SK-N-SH (cell line): ENCODE measurements around the gene RNF25.

Experiments used
- CHD2 ChIP-seq: fragments of 150-350 bp; IDR thresholded peaks from 2 replicates; pipeline ENCODE4 v1.6.1; 2018; ENCODE audit warnings: low read length; ENCODE audit not compliant: partially characterized antibody
- EP300 ChIP-seq, 2 experiments: IDR thresholded peaks; 2 replicates each; pipeline versions ENCODE4 v1.4.0 to v1.6.1; 2012; ENCODE audit warnings: borderline replicate concordance in 1 of 2, low read depth in 1 of 2, low read length in 1 of 2
- EZH2phosphoT487 ChIP-seq: fragments of 200-600 bp; sonication (generic); IDR thresholded peaks from 2 replicates; pipeline ENCODE4 v1.6.1; 2017; ENCODE audit warnings: low read depth, mixed run types, mild to moderate bottlenecking, antibody characterized with exemption, moderate library complexity, borderline replicate concordance
- FOXM1 ChIP-seq: IDR thresholded peaks from 2 replicates; pipeline ENCODE4 v1.4.0; 2012; ENCODE audit warnings: low read depth, mild to moderate bottlenecking
- JUND ChIP-seq: IDR thresholded peaks from 2 replicates; pipeline ENCODE4 v1.4.0; 2012
- POLR2AphosphoS5 ChIP-seq: IDR thresholded peaks from 2 replicates; pipeline ENCODE4 v1.6.1; 2012; ENCODE audit warnings: low read depth, low read length
- RFX5 ChIP-seq: IDR thresholded peaks from 2 replicates; pipeline ENCODE4 v1.6.1; 2012; ENCODE audit warnings: mild to moderate bottlenecking, improper control_type of control experiment, low read length
- RXRA ChIP-seq: IDR thresholded peaks from 2 replicates; pipeline ENCODE4 v1.4.0; 2012; ENCODE audit warnings: low read depth, mild to moderate bottlenecking, borderline replicate concordance
- SMC3 ChIP-seq: IDR thresholded peaks from 2 replicates; pipeline ENCODE4 v1.6.1; 2012; ENCODE audit warnings: low read depth, low read length, improper control_type of control experiment
- TF ChIP-seq, protein P1 (sequence below): fragments of 200-600 bp; sonication (generic); IDR thresholded peaks from 2 replicates; pipeline ENCODE4 v1.6.1; 2017; ENCODE audit warnings: antibody characterized with exemption, mild to moderate bottlenecking, moderate library complexity
- TF ChIP-seq, protein P2 (sequence below): IDR thresholded peaks from 2 replicates; pipeline ENCODE4 v1.4.0; 2012; ENCODE audit warnings: low read depth
- TF ChIP-seq, protein P3 (sequence below): IDR thresholded peaks from 2 replicates; pipeline ENCODE4 v1.6.1; 2012; ENCODE audit warnings: mild to moderate bottlenecking, low read depth, low read length, moderate library complexity
- TF ChIP-seq, protein P4 (sequence below): IDR thresholded peaks from 2 replicates; pipeline ENCODE4 v1.4.0; 2012; ENCODE audit warnings: low read depth, borderline replicate concordance

- TF ChIP-seq, protein P1, sequence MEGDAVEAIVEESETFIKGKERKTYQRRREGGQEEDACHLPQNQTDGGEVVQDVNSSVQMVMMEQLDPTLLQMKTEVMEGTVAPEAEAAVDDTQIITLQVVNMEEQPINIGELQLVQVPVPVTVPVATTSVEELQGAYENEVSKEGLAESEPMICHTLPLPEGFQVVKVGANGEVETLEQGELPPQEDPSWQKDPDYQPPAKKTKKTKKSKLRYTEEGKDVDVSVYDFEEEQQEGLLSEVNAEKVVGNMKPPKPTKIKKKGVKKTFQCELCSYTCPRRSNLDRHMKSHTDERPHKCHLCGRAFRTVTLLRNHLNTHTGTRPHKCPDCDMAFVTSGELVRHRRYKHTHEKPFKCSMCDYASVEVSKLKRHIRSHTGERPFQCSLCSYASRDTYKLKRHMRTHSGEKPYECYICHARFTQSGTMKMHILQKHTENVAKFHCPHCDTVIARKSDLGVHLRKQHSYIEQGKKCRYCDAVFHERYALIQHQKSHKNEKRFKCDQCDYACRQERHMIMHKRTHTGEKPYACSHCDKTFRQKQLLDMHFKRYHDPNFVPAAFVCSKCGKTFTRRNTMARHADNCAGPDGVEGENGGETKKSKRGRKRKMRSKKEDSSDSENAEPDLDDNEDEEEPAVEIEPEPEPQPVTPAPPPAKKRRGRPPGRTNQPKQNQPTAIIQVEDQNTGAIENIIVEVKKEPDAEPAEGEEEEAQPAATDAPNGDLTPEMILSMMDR: no peak
- no peak for TF ChIP-seq EP300 (IDR thresholded peaks at IDR 0.05; ENCODE audit: borderline replicate concordance in 1 of 2, low read depth in 1 of 2, low read length in 1 of 2)
- TF ChIP-seq, protein P2, sequence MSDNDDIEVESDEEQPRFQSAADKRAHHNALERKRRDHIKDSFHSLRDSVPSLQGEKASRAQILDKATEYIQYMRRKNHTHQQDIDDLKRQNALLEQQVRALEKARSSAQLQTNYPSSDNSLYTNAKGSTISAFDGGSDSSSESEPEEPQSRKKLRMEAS: no peak
- TF ChIP-seq RXRA: no peak
- TF ChIP-seq SMC3: no peak
- no peak for TF ChIP-seq EZH2phosphoT487
- no peak for TF ChIP-seq FOXM1
- TF ChIP-seq CHD2: no peak
- TF ChIP-seq, protein P3, sequence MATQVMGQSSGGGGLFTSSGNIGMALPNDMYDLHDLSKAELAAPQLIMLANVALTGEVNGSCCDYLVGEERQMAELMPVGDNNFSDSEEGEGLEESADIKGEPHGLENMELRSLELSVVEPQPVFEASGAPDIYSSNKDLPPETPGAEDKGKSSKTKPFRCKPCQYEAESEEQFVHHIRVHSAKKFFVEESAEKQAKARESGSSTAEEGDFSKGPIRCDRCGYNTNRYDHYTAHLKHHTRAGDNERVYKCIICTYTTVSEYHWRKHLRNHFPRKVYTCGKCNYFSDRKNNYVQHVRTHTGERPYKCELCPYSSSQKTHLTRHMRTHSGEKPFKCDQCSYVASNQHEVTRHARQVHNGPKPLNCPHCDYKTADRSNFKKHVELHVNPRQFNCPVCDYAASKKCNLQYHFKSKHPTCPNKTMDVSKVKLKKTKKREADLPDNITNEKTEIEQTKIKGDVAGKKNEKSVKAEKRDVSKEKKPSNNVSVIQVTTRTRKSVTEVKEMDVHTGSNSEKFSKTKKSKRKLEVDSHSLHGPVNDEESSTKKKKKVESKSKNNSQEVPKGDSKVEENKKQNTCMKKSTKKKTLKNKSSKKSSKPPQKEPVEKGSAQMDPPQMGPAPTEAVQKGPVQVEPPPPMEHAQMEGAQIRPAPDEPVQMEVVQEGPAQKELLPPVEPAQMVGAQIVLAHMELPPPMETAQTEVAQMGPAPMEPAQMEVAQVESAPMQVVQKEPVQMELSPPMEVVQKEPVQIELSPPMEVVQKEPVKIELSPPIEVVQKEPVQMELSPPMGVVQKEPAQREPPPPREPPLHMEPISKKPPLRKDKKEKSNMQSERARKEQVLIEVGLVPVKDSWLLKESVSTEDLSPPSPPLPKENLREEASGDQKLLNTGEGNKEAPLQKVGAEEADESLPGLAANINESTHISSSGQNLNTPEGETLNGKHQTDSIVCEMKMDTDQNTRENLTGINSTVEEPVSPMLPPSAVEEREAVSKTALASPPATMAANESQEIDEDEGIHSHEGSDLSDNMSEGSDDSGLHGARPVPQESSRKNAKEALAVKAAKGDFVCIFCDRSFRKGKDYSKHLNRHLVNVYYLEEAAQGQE: no peak
- TF ChIP-seq RFX5: no peak
- TF ChIP-seq JUND: no peak
- no peak for TF ChIP-seq POLR2AphosphoS5
- TF ChIP-seq, protein P4, sequence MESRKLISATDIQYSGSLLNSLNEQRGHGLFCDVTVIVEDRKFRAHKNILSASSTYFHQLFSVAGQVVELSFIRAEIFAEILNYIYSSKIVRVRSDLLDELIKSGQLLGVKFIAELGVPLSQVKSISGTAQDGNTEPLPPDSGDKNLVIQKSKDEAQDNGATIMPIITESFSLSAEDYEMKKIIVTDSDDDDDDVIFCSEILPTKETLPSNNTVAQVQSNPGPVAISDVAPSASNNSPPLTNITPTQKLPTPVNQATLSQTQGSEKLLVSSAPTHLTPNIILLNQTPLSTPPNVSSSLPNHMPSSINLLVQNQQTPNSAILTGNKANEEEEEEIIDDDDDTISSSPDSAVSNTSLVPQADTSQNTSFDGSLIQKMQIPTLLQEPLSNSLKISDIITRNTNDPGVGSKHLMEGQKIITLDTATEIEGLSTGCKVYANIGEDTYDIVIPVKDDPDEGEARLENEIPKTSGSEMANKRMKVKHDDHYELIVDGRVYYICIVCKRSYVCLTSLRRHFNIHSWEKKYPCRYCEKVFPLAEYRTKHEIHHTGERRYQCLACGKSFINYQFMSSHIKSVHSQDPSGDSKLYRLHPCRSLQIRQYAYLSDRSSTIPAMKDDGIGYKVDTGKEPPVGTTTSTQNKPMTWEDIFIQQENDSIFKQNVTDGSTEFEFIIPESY: no peak
These were observed 27.1 kb upstream of the RNF25 start for GRCh38 chr2:218698885-218699284.
